ENCODE measurements around the gene CSF1R. TPM values are rescaled to one million over a fixed set of nuclear protein-coding genes. Genes with fewer than 3 reads are reported as not detected.

CSF1R gene
- total RNA-seq, 1 donor from 2014 or later, result 0.10 TPM

GRCh38 chr5:150024346-150024984 lies 61.9 kb downstream of the CSF1R start:
- Mint-ChIP-seq H3K27me3 (ENCODE audit: insufficient read depth) (no peaks in the 10 kb centered on the region), H3K36me3 (ENCODE audit: low read depth) (peaks cover 51% of the 10 kb centered on the region), H3K9me3 (no peaks in the 10 kb centered on the region), H3K27ac (no peak overlapping the region), H3K4me1 (ENCODE audit: low read depth) (peaks cover 33% of the 10 kb centered on the region), H3K4me3 (no peak overlapping the region)
- intact Hi-C loops (cut with micrococcal nuclease), result no loop called here
- no peak for DNase-seq (ENCODE audit: low spot score)

DNA sequence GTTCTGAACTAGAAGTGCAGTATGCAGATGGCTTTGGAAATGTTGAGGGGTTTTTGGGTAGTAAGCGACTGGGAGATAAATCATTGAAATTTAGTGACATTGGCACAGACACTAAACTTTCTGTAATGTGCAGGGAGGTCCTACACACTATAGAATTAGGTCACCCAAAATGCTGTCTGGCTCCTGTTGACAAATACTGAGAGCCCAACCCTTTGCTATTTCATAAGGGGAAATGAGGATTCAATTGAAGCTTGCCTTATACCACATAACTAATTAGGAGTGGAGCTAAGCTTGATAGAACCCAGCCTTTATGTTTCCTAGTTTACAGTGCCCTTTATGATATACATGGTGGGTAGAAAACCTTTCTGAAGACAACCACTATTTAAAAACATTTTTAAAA lies 63.2 kb downstream of the CSF1R start:
- DNase-seq (ENCODE audit: low spot score), result no peak
- Mint-ChIP-seq H3K27me3 (ENCODE audit: insufficient read depth) (no peaks in the 10 kb centered on the region), H3K9me3 (no peaks in the 10 kb centered on the region), H3K27ac (no peak overlapping the region), H3K4me3 (no peak overlapping the region), H3K4me1 (ENCODE audit: low read depth) (peaks cover 36% of the 10 kb centered on the region), H3K36me3 (ENCODE audit: low read depth) (peaks cover 59% of the 10 kb centered on the region)
- intact Hi-C loops (cut with micrococcal nuclease), result no loop called here

- H3K27me3 Mint-ChIP-seq (ENCODE audit: insufficient read depth), result no peaks in the 10 kb centered on the region
- H3K27ac Mint-ChIP-seq, result no peak overlapping the region
- DNase-seq (ENCODE audit: low spot score), result no peak
- intact Hi-C loops (cut with micrococcal nuclease), result no loop called here
- no peak overlapping the region for H3K4me3 Mint-ChIP-seq
- peaks cover 37% of the 10 kb centered on the region for H3K4me1 Mint-ChIP-seq (ENCODE audit: low read depth)
- peaks cover 59% of the 10 kb centered on the region for H3K36me3 Mint-ChIP-seq (ENCODE audit: low read depth)
- H3K9me3 Mint-ChIP-seq, result no peaks in the 10 kb centered on the region
Measured at GRCh38 chr5:150022681-150023080, 63.7 kb downstream of the CSF1R start.

DNA sequence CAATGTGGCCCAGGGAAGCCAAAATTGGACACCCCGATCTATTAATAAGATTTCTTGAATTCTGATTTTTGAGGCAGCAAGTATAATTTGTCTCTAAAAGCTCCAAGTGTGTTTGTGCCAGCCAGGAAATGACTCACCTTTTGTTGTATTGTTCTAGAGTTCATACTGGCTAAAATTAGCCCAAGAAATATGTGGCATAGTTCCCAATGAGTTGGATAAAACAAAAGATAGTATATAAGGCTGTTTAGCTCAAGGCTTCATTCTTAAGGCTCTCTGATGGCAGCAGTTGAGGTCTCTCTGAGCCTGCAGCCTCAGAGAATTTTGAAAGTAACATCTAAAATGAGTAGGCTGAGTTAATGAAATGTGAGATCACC lies 64.2 kb downstream of the CSF1R start:
- Mint-ChIP-seq H3K27me3 (ENCODE audit: insufficient read depth) (no peaks in the 10 kb centered on the region), H3K27ac (peak overlapping the region; percentile 46), H3K36me3 (ENCODE audit: low read depth) (peaks cover 64% of the 10 kb centered on the region), H3K9me3 (no peaks in the 10 kb centered on the region), H3K4me1 (ENCODE audit: low read depth) (peaks cover 37% of the 10 kb centered on the region), H3K4me3 (no peak overlapping the region)
- no peak for DNase-seq (ENCODE audit: low spot score)
- intact Hi-C loops (cut with micrococcal nuclease), result no loop called here

- peak overlapping the region; percentile 46 for H3K27ac Mint-ChIP-seq
- H3K27me3 Mint-ChIP-seq (ENCODE audit: insufficient read depth), result no peaks in the 10 kb centered on the region
- H3K36me3 Mint-ChIP-seq (ENCODE audit: low read depth), result peaks cover 66% of the 10 kb centered on the region
- H3K4me1 Mint-ChIP-seq (ENCODE audit: low read depth), result peaks cover 37% of the 10 kb centered on the region
- H3K4me3 Mint-ChIP-seq, result no peak overlapping the region
- DNase-seq (ENCODE audit: low spot score), result no peak
- H3K9me3 Mint-ChIP-seq, result no peaks in the 10 kb centered on the region
- intact Hi-C loops (cut with micrococcal nuclease), result no loop called here
Measured at GRCh38 chr5:150021491-150022157, 64.7 kb downstream of the CSF1R start.

- intact Hi-C loops (cut with micrococcal nuclease), result no loop called here
- DNase-seq (ENCODE audit: low spot score), result no peak
- Mint-ChIP-seq H3K27ac (peak overlapping the region; percentile 68), H3K9me3 (peaks cover 8% of the 10 kb centered on the region), H3K27me3 (ENCODE audit: insufficient read depth) (no peaks in the 10 kb centered on the region), H3K36me3 (ENCODE audit: low read depth) (peaks cover 73% of the 10 kb centered on the region), H3K4me1 (ENCODE audit: low read depth) (peaks cover 37% of the 10 kb centered on the region), H3K4me3 (no peak overlapping the region)
Measured at GRCh38 chr5:150020249-150020648, 66.1 kb downstream of the CSF1R start.

DNA sequence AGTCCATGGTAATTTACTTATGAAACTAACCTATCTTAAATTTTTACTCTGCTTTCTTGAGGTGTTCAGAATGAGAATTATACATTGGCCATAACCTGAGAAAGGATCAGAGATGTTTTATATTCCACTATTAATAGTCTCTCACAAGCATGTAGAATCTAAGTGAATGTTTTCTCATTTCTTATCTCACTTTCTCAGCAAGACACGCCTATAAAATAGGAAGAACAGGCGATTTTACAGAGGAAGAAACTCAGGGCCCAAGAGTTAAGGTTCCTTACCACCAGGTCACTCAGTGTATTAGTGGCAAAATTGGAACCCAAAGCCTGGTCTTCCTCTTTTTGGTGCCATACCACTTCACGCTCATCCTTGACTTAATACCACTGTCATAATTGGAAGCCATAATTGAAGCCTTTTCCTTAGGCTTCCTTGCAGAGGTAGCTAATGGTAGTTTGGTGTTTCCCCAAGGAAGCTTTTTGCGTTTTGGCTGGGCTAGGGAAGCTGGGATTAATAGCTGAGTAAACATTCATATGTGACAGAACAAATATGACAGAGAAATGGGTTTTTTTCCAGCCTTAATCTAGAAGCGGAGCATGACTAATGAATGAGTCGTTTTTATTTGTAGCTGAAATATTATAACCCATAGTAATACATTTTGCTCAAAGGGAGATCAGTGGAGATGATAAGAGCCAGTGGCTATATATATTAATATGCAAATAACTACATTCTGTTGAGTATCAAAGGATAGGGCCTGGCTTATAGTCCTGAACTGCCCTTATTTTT lies 68.9 kb downstream of the CSF1R start:
- intact Hi-C loops (cut with micrococcal nuclease), result no loop called here
- H3K4me3 Mint-ChIP-seq, result no peak overlapping the region
- H3K36me3 Mint-ChIP-seq (ENCODE audit: low read depth), result peaks cover 90% of the 10 kb centered on the region
- no peaks in the 10 kb centered on the region for H3K27me3 Mint-ChIP-seq (ENCODE audit: insufficient read depth)
- H3K9me3 Mint-ChIP-seq, result peaks cover 10% of the 10 kb centered on the region
- no peak for DNase-seq (ENCODE audit: low spot score)
- H3K4me1 Mint-ChIP-seq (ENCODE audit: low read depth), result peaks cover 30% of the 10 kb centered on the region
- no peak overlapping the region for H3K27ac Mint-ChIP-seq

DNA sequence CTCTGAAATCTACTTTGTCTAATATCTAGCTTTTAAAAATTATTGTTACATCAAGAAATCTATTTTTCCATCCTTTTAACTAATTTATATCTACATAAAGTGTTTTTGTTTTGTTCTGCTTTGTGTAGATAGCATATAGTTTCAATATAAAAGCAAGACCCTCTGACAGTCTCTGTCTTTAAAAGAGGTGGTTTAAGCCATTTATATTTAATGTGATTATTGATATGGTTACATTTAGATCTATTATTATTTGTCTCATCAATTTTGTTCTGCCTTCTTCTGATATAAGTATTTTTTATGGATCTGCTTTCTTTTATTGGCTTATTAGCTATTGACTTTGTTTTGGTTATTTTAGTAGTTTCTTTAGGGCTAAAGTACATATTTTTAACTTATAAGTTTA lies 69.8 kb downstream of the CSF1R start:
- H3K4me1 Mint-ChIP-seq (ENCODE audit: low read depth), result peaks cover 21% of the 10 kb centered on the region
- DNase-seq (ENCODE audit: low spot score), result no peak
- no peak overlapping the region for H3K27ac Mint-ChIP-seq
- peaks cover 87% of the 10 kb centered on the region for H3K36me3 Mint-ChIP-seq (ENCODE audit: low read depth)
- no peaks in the 10 kb centered on the region for H3K27me3 Mint-ChIP-seq (ENCODE audit: insufficient read depth)
- intact Hi-C loops (cut with micrococcal nuclease), result no loop called here
- no peak overlapping the region for H3K4me3 Mint-ChIP-seq
- H3K9me3 Mint-ChIP-seq, result peaks cover 10% of the 10 kb centered on the region

DNA sequence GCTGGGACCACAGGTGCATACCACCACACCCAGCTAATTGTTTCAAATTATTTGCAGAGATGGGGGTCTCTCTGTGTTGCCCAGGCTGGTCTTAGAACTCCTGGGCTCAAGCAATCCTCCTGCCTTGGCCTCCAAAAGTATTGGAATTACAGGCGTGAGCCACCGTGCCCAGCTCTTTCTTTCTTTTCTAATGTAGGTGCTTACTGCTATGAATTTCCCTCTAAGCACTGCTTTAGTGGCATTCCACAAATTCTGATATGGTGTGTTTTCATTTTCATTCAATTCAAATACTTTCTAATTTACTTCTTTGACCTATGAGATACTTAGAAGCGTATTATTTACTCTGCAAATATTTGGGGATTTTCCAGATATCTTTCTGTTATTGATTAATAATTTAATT lies 70.9 kb downstream of the CSF1R start:
- Mint-ChIP-seq H3K27ac (no peak overlapping the region), H3K36me3 (ENCODE audit: low read depth) (peaks cover 87% of the 10 kb centered on the region), H3K27me3 (ENCODE audit: insufficient read depth) (no peaks in the 10 kb centered on the region), H3K9me3 (peaks cover 10% of the 10 kb centered on the region), H3K4me3 (no peak overlapping the region), H3K4me1 (ENCODE audit: low read depth) (peaks cover 12% of the 10 kb centered on the region)
- intact Hi-C loops (cut with micrococcal nuclease), result no loop called here
- no peak for DNase-seq (ENCODE audit: low spot score)

GRCh38 chr5:150014456-150014855 lies 71.9 kb downstream of the CSF1R start:
- intact Hi-C loops (cut with micrococcal nuclease), result no loop called here
- Mint-ChIP-seq H3K9me3 (peaks cover 10% of the 10 kb centered on the region), H3K27me3 (ENCODE audit: insufficient read depth) (no peaks in the 10 kb centered on the region), H3K27ac (no peak overlapping the region), H3K36me3 (ENCODE audit: low read depth) (peaks cover 87% of the 10 kb centered on the region), H3K4me1 (ENCODE audit: low read depth) (peaks cover 8% of the 10 kb centered on the region), H3K4me3 (no peak overlapping the region)
- DNase-seq (ENCODE audit: low spot score), result no peak

GRCh38 chr5:150013931-150014330 lies 72.4 kb downstream of the CSF1R start:
- Mint-ChIP-seq H3K27me3 (ENCODE audit: insufficient read depth) (no peaks in the 10 kb centered on the region), H3K9me3 (peaks cover 10% of the 10 kb centered on the region), H3K4me3 (no peak overlapping the region), H3K27ac (no peak overlapping the region), H3K4me1 (ENCODE audit: low read depth) (peaks cover 13% of the 10 kb centered on the region), H3K36me3 (ENCODE audit: low read depth) (peaks cover 83% of the 10 kb centered on the region)
- intact Hi-C loops (cut with micrococcal nuclease), result no loop called here
- DNase-seq (ENCODE audit: low spot score), result no peak

DNA sequence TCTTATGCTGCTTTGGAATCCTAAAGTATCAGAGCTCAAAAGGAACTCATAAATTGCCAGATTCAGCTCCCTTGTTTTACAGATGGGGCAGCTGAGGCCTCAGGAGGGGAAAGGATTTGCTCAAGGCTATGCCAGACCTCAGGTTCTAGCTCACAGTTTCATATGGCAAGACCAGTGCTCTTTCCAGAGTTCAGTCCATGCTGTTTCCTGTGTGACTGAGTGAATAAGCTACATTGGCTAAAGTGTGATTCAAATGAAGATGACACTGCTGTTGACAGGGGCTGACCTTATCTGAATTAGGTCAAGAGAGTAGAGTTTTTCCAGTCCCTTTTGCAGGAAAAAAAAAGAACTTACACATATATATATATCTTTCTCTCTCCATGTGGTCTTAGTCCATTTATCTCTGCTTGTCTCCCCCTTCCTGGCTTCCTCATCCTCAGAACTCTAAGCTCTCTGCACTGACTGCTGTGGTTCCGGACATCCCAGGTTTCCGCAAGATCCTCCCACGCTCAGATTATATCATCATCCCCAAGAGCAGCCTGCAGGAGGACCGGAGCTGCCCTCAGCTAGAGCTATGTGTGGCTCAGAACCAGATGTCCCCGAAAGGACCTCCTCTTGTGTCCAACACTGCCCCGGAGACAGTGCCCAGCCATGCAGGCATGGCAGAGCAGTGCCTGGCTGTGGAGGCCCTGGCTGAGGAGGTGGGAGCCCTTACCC lies 76.5 kb downstream of the CSF1R start:
- H3K27ac Mint-ChIP-seq, result no peak overlapping the region
- DNase-seq (ENCODE audit: low spot score), result no peak
- peaks cover 36% of the 10 kb centered on the region for H3K4me1 Mint-ChIP-seq (ENCODE audit: low read depth)
- H3K9me3 Mint-ChIP-seq, result no peaks in the 10 kb centered on the region
- no peak overlapping the region for H3K4me3 Mint-ChIP-seq
- H3K27me3 Mint-ChIP-seq (ENCODE audit: insufficient read depth), result no peaks in the 10 kb centered on the region
- H3K36me3 Mint-ChIP-seq (ENCODE audit: low read depth), result peaks cover 70% of the 10 kb centered on the region
- intact Hi-C loops (cut with micrococcal nuclease), result no loop called here

- Mint-ChIP-seq H3K4me3 (no peak overlapping the region), H3K4me1 (ENCODE audit: low read depth) (peaks cover 63% of the 10 kb centered on the region), H3K27me3 (ENCODE audit: insufficient read depth) (no peaks in the 10 kb centered on the region), H3K9me3 (no peaks in the 10 kb centered on the region), H3K36me3 (ENCODE audit: low read depth) (peaks cover 54% of the 10 kb centered on the region), H3K27ac (no peak overlapping the region)
- DNase-seq (ENCODE audit: low spot score), result no peak
- intact Hi-C loops (cut with micrococcal nuclease), result no loop called here
Measured at GRCh38 chr5:150007050-150007449, 79.3 kb downstream of the CSF1R start.
